Testis (tissue), 3 donors: ENCODE results near the gene CCDC13. TPM values are rescaled to one million over a fixed set of nuclear protein-coding genes. Genes with fewer than 3 reads are reported as not detected.

ENCODE experiments used
- DNase-seq: peaks from one replicate; pipeline ENCODE4 v3.0.0-alpha.2; 2019
- H3K27ac ChIP-seq, 2 donors: fragments of 200-600 bp; sonication (generic); one replicate each; pipeline ENCODE4 v1.5.1; 2019
- H3K27me3 ChIP-seq: fragments of 200-600 bp; sonication (generic); one replicate; pipeline ENCODE4 v1.5.1; 2019
- H3K36me3 ChIP-seq: fragments of 200-600 bp; sonication (generic); one replicate; pipeline ENCODE4 v1.5.1; 2017; ENCODE audit warnings: low read depth; ENCODE audit errors: missing control alignments
- H3K4me1 ChIP-seq: fragments of 200-600 bp; sonication (generic); one replicate; pipeline ENCODE4 v1.5.1; 2019
- H3K4me3 ChIP-seq, 2 donors: fragments of 200-600 bp; sonication (generic); one replicate each; pipeline ENCODE4 v1.5.1; 2017 to 2019
- H3K9me3 ChIP-seq: fragments of 200-600 bp; sonication (generic); one replicate; pipeline ENCODE4 v1.5.1; 2017
- POLR2A ChIP-seq: fragments of 450-650 bp; IDR thresholded peaks from one replicate; pipeline ENCODE4 v1.6.1; 2017; ENCODE audit warnings: antibody characterized with exemption, mild to moderate bottlenecking, moderate library complexity
- WGBS, 2 donors: methylation state at CpG; one replicate each; pipeline ENCODE4 v1.1.5; 2018; 5-methylcytosine and 5-hydroxymethylcytosine counted together
- intact Hi-C: fragments of 100-400 bp; cut with DNase I; formaldehyde crosslinking; loops from one replicate; pipeline ENCODE4 v1.15.1; 2023; ENCODE audit warnings: low total_unique reads
- polyA plus RNA-seq: library from polyadenylated mRNA; stranded (reverse); fragments of 350-450 nt; fragmentation: Illumina TruSeq; extraction: RNeasy Lipid Tissue Mini Kit (QIAGEN cat#74804); gene quantifications from one replicate; pipeline ENCODE4 v1.2.3, GENCODE V29; 2014; ENCODE audit warnings: low read depth, low replicate concordance; ENCODE audit not compliant: insufficient read depth
- total RNA-seq, 2 donors: library from RNA; depleted of rRNA; stranded (reverse); fragments of >200 nt; gene quantifications; one replicate each; pipeline ENCODE4 v1.2.3, GENCODE V29; 2016
- TF ChIP-seq, protein P1 (sequence below), 3 experiments: fragments of 450-650 bp in 2 of 3; fragments of 200-600 bp in 1 of 3; sonication (generic) in 1 of 3; IDR thresholded peaks; one replicate each; pipeline ENCODE4 v1.5.1; 2016 to 2019; ENCODE audit warnings: antibody characterized with exemption in 3 of 3, mild to moderate bottlenecking in 2 of 3, moderate library complexity in 1 of 3

The CCDC13 gene
- total and polyA plus RNA-seq, 3 donors from 2014 or later: 6.5 to 23.0 (median 12.5) TPM

DNA sequence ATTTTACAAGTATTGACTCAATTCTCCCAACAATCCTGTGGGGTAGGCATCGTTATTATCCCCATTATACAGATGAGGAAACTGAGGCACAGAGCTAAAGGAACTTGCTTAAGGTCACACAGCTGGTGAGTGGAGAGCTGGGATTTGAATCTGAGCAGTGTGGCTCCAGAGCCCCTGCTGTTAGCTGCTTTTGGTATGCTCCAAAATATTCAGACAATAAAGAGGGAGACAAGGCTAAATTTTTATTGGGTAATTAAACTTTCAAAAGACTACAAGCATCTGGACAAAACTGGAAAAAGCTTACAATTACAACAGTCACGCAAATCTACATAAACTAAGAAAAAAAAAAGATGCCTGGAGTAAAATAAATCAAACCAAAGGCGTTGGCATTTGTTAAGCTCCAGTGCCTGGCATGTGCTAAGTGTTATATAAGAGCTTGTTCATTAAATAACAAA is 27.7 kb downstream of the CCDC13 start:
- Histone ChIP-seq H3K36me3 (no peaks in the 10 kb centered on the region), H3K9me3 (no peaks in the 10 kb centered on the region), H3K4me3 (no peak overlapping the region), H3K27me3 (no peaks in the 10 kb centered on the region), H3K4me1 (peaks cover 7% of the 10 kb centered on the region), H3K27ac (no peak overlapping the region)
- intact Hi-C loops: no loop called here
- DNase-seq: no peak
- no peak for TF ChIP-seq POLR2A
- TF ChIP-seq, protein P1, sequence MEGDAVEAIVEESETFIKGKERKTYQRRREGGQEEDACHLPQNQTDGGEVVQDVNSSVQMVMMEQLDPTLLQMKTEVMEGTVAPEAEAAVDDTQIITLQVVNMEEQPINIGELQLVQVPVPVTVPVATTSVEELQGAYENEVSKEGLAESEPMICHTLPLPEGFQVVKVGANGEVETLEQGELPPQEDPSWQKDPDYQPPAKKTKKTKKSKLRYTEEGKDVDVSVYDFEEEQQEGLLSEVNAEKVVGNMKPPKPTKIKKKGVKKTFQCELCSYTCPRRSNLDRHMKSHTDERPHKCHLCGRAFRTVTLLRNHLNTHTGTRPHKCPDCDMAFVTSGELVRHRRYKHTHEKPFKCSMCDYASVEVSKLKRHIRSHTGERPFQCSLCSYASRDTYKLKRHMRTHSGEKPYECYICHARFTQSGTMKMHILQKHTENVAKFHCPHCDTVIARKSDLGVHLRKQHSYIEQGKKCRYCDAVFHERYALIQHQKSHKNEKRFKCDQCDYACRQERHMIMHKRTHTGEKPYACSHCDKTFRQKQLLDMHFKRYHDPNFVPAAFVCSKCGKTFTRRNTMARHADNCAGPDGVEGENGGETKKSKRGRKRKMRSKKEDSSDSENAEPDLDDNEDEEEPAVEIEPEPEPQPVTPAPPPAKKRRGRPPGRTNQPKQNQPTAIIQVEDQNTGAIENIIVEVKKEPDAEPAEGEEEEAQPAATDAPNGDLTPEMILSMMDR (IDR thresholded peaks at IDR 0.05): no peak
- 87 to 93% methylated on average over 3 of the region's 3 CpGs for WGBS, 2 donors

- no peak overlapping the region for H3K4me3 ChIP-seq
- H3K9me3 ChIP-seq: no peaks in the 10 kb centered on the region
- H3K36me3 ChIP-seq: no peaks in the 10 kb centered on the region
- intact Hi-C loops: no loop called here
- H3K27ac ChIP-seq: no peak overlapping the region
- H3K4me1 ChIP-seq: peaks cover 14% of the 10 kb centered on the region
- no peak for TF ChIP-seq POLR2A
- TF ChIP-seq, protein P1 (IDR thresholded peaks at IDR 0.05): no peak
- H3K27me3 ChIP-seq: no peaks in the 10 kb centered on the region
- WGBS, 2 donors: 91 to 96% methylated on average over 7 of the region's 7 CpGs
- DNase-seq: no peak
These were observed 29.7 kb downstream of the CCDC13 start for GRCh38 chr3:42743204-42743995.

DNA sequence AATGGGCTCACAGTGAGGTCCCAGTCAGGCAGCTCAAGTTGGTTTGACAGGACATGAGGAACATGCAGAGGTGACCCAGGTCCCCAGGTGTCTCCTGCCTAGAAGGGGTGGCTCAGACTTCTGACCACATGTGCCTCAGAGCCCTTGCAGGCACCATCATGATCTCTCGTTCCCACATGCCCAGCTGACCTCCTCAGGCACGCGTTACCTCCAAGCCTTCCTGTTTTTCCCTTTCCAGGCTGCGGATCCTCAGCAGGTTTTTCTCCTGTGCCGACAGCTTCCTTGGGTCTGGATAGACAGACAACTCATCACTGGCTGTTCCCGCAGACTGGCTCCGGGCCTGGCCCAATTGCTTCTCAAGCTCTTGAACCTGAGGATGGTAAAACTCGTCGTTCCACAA is 30.4 kb downstream of the CCDC13 start:
- Histone ChIP-seq H3K27me3 (no peaks in the 10 kb centered on the region), H3K27ac (no peak overlapping the region), H3K36me3 (no peaks in the 10 kb centered on the region), H3K4me1 (peaks cover 14% of the 10 kb centered on the region), H3K9me3 (no peaks in the 10 kb centered on the region), H3K4me3 (no peak overlapping the region)
- DNase-seq: no peak
- WGBS, 2 donors: 96 to 97% methylated on average over 9 of the region's 9 CpGs
- intact Hi-C loops: no loop called here
- no peak for TF ChIP-seq POLR2A
- TF ChIP-seq, protein P1 (IDR thresholded peaks at IDR 0.05): no peak

DNA sequence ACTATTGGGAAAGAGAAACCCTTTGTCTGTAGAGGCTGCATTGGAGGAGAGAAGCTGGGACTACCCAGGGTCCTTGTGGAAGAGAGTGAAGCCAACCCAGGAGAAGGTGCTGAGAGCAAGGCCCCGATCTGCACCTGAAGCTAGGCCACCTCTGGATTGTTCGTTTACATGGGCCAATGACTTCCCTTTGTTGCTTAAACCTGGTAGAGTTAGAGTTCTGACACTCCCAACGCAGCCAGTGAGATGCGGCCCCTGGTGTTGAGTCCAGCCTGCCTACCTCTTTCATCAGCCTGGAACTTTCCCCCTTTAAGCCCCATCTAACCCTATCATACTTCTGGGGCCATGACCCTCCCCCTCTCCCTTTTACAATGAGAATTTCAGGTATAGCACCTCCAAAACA is 30.8 kb downstream of the CCDC13 start:
- Histone ChIP-seq H3K4me3 (no peak overlapping the region), H3K36me3 (no peaks in the 10 kb centered on the region), H3K27ac (no peak overlapping the region), H3K4me1 (peaks cover 14% of the 10 kb centered on the region), H3K9me3 (no peaks in the 10 kb centered on the region), H3K27me3 (no peaks in the 10 kb centered on the region)
- intact Hi-C loops: no loop called here
- WGBS, 2 donors: 92 to 95% methylated on average over 2 to 4 of the region's 4 CpGs
- no peak for DNase-seq
- no peak for TF ChIP-seq POLR2A
- TF ChIP-seq, protein P1 (IDR thresholded peaks at IDR 0.05): no peak

DNA sequence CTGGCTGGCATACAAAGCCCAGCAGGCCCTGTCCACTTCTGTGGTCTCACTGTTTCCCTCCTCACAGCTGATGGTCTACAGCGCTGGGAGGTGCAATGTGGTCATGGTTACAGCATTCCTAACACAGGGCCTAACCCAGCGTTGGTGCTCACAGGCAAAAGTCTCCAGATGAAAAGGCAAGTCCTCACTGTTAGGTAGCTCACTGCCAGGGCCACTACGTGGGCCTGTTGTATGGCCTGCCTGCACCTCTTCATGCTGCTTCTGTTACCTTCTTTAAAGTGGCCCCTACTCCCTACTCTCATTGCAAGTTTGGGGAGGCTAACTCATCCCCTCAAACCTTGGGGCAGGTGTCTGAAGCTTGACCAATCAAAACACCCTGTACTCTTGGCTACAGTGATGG is 31.3 kb downstream of the CCDC13 start:
- H3K4me1 ChIP-seq: peaks cover 12% of the 10 kb centered on the region
- H3K27ac ChIP-seq: no peak overlapping the region
- H3K27me3 ChIP-seq: no peaks in the 10 kb centered on the region
- no peak overlapping the region for H3K4me3 ChIP-seq
- intact Hi-C loops: no loop called here
- TF ChIP-seq POLR2A: no peak
- TF ChIP-seq, protein P1 (IDR thresholded peaks at IDR 0.05): no peak
- WGBS, 2 donors: 90% methylated on average over 3 of the region's 3 CpGs
- no peak for DNase-seq
- no peaks in the 10 kb centered on the region for H3K36me3 ChIP-seq
- H3K9me3 ChIP-seq: no peaks in the 10 kb centered on the region
